ENCODE results near the gene RECQL.
"Not testable (repeated sequence)": the region's sequence is repeated elsewhere in the genome, so short reads cannot be mapped to it uniquely, and the experiment has no call there.

GRCh38 chr12:21419009-21419699, 82.3 kb downstream of the RECQL start:
- TF ChIP-seq CTCF (IDR thresholded peaks at IDR 0.05; ENCODE audit: control extremely low read depth in 1 of 3, insufficient read depth in 1 of 3, low read depth in 1 of 3, low read length in 3 of 3); POLR2A (IDR thresholded peaks at IDR 0.05; ENCODE audit: control extremely low read depth in 1 of 2, low read depth in 2 of 2, low read length in 2 of 2); MAFK (IDR thresholded peaks at IDR 0.05; ENCODE audit: low read depth, low read length): not testable (repeated sequence)

All from H1 (cell line).